NCI-H82 treated with DMSO at 0.1 percent for 48 hours (cell line): ENCODE results near the gene RIPOR3.
"Not testable (repeated sequence)": the region's sequence is repeated elsewhere in the genome, so short reads cannot be mapped to it uniquely, and the experiment has no call there.

Source experiments
- DNase-seq: peaks from one replicate; lab custom pipeline; 2025; ENCODE audit not compliant: unreplicated experiment; lab: John Stamatoyannopoulos, UW

RIPOR3 gene

DNA sequence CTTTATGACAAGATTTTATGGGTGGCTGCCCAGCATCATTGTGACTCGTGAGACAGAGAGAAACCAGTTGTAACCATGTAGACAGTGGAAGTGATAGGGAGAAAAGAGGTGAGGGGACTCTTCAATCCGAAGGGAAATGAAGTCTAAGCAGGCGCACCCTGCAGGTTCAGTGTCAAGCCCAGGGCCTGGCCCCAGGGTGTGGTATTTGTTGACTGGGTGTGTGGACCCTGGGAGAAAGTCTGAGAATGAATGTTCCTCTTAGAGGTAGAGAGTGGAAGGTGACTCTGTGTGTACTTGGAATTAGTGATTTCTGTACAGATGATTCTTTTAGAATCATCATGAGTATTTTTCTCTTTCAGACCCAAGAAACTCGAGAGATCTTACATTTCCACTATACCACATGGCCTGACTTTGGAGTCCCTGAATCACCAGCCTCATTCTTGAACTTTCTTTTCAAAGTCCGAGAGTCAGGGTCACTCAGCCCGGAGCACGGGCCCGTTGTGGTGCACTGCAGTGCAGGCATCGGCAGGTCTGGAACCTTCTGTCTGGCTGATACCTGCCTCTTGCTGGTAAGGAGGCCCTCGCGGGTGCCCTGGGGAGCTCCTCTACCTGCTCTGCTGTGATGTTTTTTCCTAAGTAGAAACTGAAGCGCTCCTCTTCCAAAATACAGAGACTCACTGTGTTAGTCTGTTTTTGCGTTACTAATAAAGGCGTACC, 113.1 kb downstream of the RIPOR3 start:
- no peak for DNase-seq

DNA sequence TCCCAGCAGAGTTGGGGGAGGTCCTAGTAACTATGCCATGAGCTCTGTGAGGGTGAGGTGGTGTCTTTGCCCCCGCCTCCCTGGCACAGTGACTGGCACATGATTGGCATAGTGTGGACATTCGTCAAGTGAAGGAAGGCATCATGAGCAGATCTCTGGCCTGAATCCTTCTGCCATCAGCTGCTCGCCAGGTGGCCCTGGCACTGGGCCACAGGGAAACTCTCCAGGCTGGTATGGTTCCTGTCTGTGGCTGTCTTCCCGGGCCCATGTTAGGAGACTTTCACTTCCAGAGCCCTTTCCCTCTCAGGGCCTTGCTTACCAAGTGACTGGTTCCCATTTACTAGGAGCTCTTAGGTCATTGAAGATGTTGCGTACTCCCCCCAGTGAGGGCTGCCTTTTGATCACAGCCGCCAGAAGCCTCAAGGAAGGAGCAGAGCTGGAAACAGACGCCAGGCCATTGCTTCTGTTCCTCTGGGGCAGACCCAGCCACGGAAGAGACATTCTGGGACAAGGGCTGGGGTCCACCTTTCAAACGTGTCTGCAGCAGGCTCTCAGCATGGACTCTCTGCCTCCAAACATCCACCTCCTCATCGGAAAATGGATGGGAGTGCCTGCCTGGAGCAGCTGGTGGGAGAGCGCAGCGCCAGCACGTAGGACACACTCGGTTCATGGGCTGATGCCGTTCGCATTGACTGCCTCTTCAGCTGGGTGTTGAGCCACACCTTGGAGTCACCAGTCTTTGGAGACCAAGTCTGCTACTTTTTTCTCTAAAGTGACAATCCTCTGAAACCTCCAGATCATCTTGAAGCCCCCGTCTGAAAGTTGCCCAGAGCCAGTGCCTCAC, 113.9 kb downstream of the RIPOR3 start:
- no peak for DNase-seq

DNA sequence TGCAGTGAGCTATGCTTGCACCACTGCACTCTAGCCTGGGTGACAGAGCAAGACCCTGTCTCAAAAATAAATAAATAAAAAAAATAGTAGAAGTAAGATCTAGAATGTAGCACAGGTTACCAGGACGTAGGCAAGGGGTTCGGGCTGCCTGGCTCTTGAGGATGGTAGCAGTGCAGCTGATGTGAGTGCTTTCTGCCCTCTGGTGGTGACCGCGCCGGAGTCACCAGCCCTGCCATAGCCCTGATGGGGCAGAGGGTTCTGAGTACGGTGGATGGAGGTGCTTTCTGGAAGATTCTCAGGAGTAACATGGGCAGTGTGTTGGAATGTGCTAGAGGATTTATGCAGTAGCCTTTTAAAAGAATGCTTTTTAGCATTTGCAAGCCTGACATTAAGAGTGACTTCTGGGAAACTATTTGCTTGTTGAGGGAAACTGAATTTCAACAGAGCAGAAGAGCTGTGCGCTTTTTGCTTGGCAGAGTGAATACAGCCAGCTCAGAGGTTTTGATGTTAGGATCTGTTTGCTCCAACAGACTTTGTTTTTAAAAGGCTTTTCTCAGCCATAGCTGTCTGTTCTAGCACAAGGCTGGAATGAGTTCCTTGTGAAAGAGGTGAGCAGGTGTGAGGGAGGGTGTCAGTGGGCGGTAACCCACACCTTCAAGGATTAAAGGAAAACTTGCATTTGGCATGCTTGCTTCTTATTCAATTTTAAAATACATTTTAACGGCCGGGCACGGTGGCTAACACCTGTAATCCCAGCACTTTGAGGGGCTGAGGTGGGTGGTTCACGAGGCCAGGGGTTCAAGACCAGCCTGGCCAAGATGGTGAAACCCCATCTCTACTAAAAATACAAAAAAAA, 115.2 kb downstream of the RIPOR3 start:
- DNase-seq: no peak

DNA sequence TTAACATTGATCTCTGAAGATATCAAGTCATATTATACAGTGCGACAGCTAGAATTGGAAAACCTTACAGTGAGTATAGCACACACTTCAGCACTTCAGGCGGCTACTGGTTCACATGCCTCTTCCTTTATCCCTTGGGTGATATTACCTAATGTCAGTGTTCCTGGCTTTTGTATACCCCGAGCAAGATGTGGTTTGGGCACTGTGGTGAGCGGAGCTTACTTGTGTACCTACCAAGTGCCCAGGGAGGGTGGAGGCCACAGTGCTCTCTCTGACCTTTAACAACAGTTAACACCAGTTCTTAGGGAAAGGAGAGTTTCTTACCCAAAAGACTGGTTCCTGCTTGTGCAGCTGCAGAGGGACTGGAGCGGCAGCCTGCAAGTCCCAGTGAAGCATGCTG, 116.8 kb downstream of the RIPOR3 start:
- DNase-seq: no peak

DNA sequence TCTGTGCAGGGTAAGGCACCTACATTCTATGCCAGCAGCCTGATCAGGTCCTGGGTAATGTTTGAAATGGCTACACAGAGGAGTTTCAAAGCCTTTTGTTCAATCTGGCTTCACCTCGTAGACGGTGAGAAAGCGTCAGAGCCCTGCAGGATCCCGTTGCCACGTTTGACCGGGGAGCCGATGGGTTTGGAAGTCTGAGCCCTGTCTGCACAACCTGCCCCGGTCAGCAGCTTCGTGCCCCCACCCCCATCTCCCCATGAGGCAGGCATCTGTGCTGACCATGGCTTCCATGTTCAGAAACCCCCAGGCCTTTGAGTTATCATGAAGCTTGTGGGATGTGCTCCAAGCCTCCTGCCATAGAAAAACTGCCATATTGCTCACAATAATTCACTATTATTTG, 117.2 kb downstream of the RIPOR3 start:
- DNase-seq: no peak

DNA sequence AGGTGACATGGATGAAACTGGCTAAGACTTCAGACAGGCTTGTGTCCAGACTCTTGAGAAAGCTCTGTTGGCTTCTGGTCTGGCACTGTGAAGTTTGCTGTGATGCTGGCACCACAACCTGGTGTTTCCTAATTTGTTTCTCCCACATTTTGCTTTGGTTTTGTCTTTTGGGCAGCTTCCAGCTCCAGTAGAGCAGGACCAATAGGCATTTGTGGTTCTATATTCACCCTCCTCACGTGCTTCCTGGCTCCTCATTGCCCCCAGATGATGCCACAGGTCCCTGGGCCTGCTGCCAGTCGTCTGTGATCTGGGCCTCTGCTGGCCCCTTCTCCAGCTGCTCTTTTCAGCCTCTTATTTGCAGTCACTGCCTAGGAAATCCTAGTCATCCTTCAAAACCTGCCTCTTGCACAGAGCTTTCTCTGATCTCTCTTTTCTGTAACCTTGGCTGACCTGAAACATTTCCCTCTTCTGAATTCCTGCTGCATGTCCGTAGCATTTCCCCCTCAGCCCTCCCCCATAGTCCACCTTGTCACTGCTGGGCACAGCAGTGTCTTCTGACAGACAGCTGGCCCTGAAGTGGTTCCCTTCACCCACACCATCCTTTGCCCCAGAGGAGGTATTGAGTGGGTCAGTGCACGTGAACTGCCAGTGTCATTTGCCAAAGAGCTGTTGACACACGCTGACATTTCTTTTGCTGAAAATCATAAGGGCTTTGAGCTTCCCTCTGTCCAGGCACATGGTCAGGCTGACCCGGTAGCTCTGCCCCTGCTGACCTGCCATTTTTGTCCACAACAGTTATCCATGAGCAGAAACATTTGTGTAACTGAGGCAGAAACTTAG, 118.2 kb downstream of the RIPOR3 start:
- DNase-seq: no peak

DNA sequence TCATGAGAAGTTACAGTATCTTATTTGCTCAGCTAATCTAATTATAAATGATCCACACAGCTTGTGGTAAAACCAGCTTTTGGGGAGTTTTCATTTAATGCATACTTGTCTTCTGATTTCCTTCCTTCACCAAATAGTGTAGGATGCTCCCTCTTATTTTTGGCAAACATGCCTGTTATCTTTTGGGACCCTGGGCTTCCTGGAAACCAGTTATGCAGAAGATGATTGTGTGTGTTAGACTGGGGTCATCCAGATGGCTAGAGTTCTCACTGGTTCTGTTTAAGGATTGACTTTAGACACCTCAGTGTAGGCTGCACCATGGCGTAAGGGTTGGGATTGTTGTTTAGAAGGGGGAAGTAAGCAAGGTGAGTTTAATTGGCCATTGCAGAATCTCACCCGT, 119.9 kb downstream of the RIPOR3 start:
- DNase-seq: no peak

DNA sequence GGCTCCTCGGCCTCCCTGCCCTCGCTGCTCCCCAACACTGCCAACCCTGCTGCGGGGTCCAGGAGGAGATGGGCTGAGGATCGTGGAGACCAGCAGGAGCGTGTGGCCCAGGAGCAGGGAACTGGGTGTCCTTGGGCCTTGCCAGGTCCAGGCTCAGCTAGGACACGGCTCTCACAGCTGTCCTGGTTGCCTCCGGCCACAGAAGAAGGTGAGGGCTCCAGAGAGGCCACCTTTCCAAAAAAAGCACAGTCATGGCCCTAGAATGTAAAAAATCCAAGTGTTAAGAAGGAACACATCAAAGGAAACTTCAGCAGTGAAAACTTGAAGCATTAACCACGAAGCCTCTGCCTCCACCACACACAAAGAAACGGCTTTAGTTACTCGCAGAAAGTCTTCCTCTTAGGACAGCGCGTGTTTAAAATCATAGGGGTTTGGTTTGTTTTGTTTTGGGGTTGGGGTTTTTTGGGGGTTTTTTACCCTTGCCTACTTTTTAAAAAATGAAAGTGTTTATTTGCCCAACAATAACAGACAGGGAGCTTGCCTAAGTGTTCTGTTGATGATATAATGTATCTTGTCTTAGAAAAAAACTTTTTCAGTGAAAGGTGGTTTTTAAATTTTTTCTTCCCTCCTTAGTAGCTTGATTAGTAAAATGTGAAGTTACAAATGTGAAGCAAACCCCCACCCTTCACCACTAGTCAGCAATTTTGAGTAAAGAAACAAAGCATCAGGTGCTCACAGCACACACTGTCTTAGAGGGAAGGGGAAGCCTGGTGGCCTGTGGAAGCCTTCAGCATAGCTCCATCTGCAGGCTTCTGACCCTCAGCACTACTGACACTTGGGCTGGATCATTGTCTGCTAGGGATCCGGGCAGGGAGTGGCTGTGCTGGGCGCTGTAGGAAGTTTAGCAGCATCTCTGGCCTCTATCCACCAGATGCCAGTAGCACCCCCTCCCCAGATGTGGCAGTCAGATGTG, 121.2 kb downstream of the RIPOR3 start:
- no peak for DNase-seq

DNA sequence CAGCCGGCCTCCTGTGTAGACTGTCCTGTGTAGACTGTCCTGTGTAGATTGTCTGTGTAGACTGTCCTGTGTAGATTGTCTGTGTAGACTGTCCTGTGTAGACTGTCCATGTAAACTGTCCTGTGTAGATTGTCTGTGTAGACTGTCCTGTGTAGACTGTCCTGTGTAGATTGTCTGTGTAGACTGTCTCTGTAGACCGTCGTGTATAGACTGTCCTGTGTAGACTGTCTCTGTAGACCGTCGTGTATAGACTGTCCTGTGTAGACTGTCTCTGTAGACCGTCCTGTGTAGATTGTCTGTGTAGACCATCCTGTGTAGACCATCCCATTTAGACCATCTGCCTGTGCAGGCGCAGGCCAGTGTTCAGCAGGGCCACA, 121.9 kb downstream of the RIPOR3 start:
- not testable (repeated sequence) for DNase-seq

DNA sequence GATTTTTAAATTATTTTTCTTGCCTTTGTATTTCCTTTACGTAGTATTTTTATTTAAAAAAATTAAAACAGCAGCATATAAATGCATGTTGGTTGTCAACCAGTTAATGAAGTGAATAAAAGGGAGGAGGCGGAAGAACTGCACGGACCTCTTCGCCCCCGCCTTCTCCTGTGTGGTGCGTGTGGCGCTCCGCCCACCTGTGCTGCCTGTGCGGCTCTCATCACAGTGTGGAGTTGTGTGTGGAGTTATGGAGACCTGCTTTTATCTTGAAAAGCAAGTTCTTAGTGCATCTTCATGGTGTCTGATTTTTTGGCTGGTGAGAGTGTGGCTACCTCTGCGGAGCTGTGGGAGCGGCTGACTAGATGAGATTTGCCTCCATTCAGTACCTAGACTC, 122.8 kb downstream of the RIPOR3 start:
- DNase-seq: no peak

DNA sequence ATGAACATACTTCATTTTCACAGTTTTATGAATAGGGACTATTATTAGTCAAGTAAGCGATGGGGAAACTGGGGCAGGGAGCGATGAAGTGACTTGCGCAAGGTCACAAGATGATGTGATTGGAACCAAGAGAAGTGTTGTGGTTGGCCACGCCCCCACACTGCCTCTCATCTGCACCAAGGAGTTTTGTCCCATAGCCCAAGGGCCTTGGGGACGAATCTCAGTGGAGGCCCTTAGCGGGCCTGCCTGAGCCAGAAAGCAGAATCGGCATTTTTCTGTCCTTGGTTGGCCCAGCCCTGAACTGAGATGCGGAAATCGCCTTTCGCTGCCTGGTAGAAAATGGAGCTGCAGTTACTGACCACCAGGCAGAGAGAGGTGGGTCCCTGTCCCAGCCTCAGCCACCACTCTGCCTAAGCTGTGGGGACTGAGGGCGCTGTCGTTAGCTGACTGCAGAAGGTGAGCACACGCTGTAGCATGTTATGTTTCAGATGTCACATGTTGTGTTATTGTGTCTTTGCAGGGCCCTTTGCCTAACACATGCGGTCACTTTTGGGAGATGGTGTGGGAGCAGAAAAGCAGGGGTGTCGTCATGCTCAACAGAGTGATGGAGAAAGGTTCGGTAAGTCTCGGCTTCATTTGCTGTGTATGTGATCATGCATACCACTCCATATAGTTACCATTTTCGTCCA, 123.3 kb downstream of the RIPOR3 start:
- DNase-seq: no peak

DNA sequence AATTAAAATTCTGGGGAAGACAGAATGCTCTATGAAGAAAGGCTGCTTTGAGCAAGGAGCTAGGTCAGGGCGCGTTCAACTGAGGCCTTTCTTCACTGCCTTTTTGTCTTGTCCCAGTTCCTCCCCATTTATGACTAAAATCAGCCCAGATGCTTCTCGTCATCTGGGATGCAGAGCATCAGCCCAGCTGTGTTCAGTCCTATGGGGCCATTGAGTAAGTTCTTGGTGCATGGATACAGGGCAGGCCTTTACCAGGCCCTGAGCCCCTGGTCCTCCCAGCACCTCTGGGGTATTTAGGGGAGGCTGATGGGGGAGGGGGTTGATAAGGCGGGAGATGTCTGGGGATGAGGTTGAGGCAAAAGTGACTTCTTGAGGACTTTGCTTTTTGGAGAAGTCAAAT, 125.5 kb downstream of the RIPOR3 start:
- DNase-seq: no peak

DNA sequence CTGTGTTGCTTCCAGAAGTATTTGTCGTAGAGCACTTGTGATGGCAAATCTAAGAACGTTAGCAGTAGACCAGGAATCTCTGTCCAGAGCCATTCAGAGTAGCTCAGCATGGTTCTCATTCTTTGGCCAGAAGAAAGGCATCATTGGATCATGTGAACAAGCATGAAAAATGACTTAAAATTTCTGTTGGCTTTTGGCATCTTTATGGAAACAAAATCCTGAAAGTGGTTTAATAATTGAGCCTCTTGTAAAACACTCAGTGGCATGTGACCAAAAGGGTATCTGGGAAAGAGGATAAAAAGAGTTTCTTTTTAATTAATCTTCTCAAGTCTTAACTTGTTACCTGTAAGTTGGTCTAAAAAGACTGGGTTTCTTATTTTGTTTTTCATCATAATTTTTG, 126.0 kb downstream of the RIPOR3 start:
- DNase-seq: no peak

DNA sequence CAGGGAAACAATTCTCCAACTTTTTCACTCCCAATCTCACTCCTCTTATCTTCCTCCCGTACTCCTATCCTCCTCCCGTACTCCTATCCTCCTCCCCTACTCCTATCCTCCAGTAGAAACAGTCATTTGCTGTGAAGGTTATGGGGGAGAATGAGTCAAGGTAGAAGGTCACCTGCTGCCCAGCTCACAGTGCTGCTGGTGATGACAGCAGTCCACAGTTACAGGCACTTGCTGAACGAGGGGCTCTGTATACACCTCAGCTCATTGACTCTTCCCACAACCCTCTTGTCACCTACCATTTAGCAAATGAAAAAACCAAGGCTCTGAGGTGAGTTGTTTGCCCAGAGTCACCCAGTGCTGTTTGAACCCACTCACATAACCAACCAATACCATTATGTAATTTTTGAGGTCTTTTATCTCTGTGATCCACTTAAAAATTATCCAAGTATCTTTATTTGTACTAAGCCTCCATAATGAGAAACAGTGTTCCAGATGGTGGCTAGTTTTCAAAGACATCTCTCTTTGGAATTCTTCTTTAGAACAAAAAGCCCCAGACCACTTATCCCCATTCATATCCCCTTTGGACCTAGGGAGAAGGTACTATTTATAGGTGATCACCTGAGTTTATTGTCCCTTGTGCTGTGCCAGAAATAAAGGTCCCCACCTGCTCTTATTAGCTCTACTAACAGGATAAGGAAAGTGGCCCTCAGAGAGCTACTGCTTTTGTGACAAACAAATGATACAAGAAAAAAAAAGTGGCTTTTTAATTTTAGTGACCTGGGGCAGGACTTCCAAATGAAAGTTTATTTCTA, 128.0 kb downstream of the RIPOR3 start:
- DNase-seq: no peak

DNA sequence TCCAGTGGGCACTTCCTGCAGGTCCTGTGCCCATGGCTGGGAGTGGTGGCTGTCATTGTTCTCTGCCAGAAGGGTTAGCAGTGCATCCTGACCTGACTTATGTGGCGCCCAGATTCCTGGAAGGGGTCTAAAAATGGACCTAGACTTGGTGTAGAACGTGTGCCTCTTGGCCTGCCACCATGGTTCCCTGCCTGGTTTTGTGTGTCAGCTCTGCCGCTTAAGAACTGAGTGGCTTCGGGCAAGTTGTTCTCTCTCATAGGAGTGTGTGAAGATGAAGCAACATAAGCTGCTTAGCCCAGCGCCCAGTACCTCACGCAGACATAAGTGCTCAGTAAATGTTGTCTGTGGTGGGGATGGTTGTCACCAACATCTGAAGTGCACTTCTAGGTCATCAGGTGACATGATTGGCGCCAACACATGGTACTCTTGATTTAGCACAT, 129.1 kb downstream of the RIPOR3 start:
- DNase-seq: no peak

DNA sequence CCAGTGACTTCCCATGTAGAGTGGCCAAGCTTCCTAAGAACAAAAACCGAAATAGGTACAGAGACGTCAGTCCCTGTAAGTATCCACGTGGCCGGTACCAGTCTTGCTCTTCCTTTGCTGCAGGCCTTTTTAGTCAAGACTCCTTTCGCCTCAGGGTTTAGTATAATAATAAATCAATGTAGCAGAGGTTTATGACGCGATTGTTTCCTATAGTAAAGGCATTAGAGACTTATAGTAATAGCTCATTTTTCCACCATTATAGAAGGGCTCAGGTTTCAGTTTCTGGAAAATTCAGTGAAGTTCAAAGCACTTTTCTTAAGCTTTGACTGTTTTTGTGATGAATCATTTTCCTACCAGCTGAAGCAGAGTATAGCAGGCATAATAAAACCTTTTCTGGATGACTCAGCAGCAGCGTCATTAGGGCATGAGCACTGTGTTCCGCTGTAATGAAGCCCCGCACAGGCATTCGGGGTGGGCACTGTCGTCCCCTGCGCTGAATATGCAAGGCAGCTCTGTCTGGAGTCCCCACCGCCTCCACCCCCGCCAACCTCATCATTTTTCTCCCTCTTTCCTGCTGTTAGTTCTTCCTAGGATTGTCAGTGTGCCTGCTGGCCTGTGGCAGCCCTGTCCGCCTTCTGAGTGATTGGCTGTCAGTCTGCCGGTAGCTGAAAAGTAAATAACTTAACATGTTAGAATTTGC, 129.8 kb downstream of the RIPOR3 start:
- no peak for DNase-seq

DNA sequence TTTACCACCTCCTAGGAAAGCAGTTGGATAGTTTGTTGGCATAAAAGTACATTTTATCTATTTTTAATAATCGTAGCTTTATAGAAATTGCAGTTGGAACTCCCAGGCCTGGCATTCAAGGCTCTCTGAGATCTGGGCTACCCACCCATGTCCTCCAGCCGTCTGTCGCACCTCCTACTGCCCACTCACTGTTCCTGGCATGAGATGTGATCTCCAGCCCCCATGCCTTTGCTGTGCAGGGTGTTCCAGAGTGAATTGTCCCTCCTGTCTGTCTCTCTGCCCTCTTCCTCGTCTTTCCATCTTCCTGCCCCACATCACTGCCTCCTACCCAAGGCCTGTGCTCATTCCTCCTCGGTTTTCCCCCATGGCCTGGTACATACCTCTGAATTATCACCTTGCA, 130.5 kb downstream of the RIPOR3 start:
- no peak for DNase-seq
